Measurements from ENCODE around the gene CSF2.
"Not testable (repeated sequence)": the region's sequence is repeated elsewhere in the genome, so short reads cannot be mapped to it uniquely, and the experiment has no call there.

Gene CSF2

DNA sequence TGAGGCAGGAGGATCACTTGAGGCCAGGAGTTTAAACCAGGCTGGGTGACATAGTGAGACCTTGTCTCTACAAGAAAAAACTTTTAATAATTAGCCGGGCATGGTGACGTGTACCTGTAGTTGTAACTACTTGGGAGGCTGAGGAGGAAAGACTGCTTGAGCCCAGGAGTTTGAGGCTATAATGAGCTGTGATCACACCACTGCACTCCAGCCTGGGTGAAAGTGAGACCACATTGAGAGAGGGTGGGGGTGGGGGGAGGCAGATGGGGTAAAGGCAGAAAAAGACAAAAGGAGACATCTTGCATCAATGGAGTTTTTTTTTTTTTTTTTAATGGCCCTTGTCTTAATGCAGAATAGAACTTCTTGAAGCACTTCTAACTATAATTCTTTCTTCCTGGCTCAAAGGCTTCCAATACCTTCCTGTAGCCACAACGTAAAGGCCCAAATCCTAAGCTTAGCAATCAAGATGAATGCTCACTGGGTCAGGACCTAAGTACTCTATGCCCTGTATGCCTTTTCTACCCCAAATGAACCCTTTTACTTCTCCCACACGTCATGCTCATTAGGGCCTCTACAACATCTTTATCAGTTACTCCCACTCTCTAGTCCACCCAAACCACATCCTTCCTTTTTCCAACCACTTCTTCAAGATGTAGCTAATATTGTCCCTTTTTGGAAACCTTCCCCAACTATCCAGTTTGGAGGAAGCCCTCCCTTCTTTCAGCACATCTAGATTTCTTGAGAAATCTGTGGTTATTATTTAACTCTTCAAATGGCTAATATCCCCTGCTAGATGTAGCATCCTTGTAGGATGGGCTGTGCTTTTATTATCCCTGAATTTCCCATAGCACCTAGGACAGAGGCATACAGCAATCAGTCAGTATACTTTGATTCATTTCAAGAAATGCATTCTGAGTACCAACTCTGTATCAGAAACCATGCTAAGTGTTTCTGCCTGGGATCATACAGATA is 40.8 kb downstream of the CSF2 start:
- DNase-seq: no peak

DNA sequence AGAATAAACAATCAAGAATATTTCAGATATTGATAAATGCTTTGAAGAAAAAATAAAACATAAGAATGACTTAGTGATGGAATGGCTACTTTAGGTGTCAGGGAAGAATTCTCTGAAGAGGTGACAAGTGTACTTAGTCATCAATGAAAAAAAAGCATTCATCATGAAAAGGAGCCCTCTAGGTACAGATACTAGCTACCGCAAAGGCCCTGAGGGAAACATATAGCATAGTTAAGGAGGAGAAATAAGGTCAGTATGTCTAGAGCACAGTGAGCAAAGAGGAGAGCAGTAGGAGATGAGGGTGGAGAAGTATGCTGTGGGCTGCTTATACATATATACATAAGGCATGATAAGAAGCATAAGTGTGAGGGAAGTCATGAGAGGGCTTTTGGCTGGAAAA is 41.8 kb downstream of the CSF2 start:
- DNase-seq: no peak

DNA sequence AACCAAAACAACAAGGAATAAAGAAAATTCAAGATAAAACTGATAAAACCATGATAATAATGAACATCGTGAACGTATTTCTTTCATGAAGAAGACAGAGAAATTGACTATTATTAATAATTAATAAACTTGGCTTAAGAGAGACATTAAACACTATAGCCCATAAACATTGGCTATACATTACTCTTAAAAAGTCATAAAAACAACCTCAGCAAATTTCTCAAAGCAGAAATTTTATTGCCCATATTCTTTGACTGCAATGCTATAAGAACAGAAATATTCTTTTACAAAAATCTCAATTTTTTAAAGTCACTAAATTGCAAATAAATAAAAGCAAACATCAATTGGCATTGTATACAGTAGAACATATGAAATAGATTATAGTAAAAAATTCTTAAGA is 42.5 kb downstream of the CSF2 start:
- DNase-seq: no peak

DNA sequence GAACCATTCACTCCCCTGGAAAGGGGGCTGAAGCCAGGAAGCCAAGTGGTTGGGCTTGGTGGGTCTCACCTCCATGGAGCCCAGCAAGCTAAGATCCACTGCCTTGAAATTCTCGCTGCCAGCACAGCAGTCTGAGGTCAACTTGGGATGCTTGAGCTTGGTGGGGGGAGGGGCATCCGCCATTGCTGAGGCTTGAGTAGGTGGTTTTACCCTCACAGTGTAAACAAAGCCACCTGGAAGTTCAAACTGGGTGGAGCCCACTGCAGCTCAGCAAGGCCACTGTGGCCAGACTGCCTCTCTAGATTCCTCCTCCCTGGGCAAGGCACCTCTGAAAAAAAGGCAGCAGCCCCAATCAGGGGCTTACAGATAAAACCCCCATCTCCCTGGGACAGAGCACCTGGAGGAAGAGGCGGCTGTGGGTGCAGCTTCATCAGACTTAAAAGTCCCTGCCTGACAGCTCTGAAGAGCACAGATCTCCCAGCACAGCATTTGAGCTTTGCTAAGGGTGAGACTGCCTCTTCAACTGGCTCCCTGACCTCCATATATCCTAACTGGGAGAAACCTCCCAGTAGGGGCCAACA is 43.4 kb downstream of the CSF2 start:
- not testable (repeated sequence) for DNase-seq

DNA sequence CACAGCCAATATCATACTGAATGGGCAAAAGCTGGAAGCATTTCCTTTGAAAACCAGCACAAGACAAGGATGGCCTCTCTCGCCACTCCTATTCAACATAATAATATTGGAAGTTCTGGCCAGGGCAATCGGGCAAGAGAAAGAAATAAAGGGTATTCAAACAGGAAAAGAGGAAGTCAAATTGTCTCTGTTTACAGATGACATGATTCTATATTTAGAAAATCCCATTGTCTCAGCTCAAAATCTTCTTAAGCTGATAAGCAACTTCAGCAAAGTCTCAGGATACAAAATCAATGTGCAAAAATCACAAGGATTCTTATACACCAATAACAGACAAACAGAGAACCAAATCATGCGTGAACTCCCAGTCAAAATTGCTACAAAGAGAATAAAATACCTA is 47.1 kb downstream of the CSF2 start:
- DNase-seq: not testable (repeated sequence)

DNA sequence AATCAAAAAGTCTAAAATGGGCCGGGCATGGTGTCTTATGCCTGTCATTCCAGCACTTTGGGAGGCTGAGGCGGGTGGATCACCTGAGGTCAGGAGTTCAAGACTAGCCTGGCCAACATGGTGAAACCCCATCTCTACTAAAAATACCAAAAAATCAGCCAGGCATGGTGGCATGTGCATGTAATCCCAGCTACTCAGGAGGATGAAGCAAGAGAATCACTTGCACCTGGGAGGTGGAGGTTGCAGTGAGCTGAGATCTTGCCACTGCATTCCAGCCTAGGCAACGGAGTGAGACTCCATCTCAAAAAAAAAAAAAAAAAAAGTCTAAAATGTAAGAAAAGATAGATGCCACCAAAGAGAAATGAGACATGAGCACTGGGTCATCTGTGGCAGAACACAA is 49.4 kb downstream of the CSF2 start:
- not testable (repeated sequence) for DNase-seq

DNA sequence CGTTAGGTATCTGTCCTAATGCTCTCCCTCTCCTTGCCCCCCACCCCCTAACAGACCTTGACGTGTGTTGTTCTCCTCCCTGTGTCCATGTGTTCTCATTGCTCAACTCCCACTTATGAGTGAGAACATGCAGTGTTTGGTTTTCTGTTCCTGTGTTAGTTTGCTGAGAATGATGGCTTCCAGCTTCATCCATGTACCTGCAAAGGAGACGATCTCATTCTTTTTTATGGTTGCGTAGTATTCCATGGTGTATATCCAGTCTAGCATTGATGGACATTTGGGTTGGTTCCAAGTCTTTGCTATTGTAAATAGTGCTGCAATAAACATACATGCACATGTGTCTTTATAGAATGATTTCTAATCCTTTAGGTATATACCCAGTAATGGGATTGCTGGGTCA is 50.0 kb downstream of the CSF2 start:
- DNase-seq: not testable (repeated sequence)

Measured in effector CD8-positive, alpha-beta T cell (primary cell).